ENCODE data around the gene SMIM32. TPM values are rescaled to one million over a fixed set of nuclear protein-coding genes. Genes with fewer than 3 reads are reported as not detected.

SMIM32 gene
- total RNA-seq, 4 donors from 2014 or later, result 6.4 to 21.6 (median 13.5) TPM

DNA sequence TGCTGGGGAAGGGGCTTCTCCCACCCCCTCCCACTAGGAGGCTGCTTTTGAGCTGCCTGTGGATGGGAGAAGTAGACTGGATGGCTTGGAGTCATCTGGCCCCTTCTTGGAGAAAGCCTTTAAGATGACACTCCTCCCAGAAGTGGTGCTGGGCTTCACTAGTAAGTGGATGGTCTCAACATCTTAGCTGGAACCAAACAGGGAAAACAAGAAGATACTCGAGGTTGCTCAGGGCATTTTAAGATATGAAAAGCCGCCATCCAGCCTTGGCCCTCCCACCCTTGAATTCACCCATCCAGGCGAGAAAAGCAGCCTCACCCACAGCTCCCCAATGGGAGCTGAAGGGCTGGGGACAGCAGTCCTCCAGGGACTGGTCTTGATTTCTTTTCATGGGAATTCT is 7.8 kb upstream of the SMIM32 start:
- Histone ChIP-seq H3K4me1 (no peaks in the 10 kb centered on the region), H3K27me3 (no peaks in the 10 kb centered on the region), H3K9me3 (no peaks in the 10 kb centered on the region), H3K27ac (no peak overlapping the region), H3K36me3 (no peaks in the 10 kb centered on the region), H3K4me3 (no peak overlapping the region)
- no peak for TF ChIP-seq POLR2A (IDR thresholded peaks at IDR 0.05)
- no peak for TF ChIP-seq POLR2AphosphoS5 (IDR thresholded peaks at IDR 0.05)
- no peak for TF ChIP-seq EP300 (IDR thresholded peaks at IDR 0.05; ENCODE audit: low read depth)
- no peak for DNase-seq
- WGBS, 2 donors (ENCODE audit: low coverage in 1 of 2), result 78% methylated on average over 3 of the region's 3 CpGs; no CpG with 5 or more reads in 1 of the 2 donors
- intact Hi-C loops (cut with DNase I; ENCODE audit: low total_unique reads), result no loop called here
- in situ Hi-C loops (cut with MboI; ENCODE audit: low pct_ligation_motif_present in 1 of 4, low pct_unique_long_range_greater_than_20kb in 1 of 4, low sequenced_read_pairs in 3 of 4), result loop anchor here in 2 of 4 donors (10.0 to 25.0 kb wide), 2 partner anchors 256 to 638 kb away; no protein-coding TSS in a partner anchor

DNA sequence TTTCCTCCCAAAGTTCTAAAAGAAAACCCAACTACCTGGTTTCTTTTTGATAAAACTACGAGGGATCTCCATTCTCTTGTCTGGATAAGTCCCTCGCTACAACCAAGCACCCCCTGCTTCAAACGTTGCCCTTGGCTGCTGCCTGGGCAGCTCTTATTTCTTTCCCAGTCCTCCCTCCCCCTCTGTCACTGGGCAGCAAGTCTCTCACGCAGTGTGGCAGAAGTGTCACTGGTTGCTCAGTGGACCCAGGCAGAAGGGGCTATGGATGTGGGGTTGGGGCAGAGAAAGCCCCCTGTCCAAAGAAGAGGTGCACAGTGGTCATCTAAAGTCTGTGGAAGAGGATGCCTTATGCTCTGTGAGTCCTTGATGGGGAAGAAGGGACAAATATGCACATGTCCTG is 7.2 kb upstream of the SMIM32 start:
- 76 to 79% methylated on average over 3 to 4 of the region's 4 CpGs for WGBS, 2 donors (ENCODE audit: low coverage in 1 of 2)

DNA sequence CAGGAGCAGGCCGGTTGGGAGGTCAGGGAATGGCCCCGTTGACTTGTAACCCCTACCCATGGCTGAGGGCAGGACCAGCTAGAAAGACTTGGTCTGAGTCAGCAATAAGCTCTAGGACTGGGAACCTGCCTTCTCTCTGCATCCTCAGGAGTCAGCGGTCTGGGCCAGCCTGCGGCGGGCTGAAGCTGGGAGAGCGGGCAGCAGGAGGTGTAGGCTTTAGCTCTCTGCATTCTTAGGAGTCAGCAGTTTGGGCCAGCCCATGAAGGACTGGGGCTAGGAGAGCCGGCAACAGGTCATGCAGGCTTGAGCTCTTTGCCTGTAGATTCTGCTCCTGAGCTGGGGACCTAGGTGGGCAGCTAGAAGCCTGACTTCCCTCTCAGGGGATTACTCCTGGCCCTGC is 6.4 kb upstream of the SMIM32 start:
- TF ChIP-seq POLR2A (IDR thresholded peaks at IDR 0.05) (no peak), EP300 (IDR thresholded peaks at IDR 0.05; ENCODE audit: low read depth) (no peak), POLR2AphosphoS5 (IDR thresholded peaks at IDR 0.05) (no peak)
- TF ChIP-seq, protein P1, sequence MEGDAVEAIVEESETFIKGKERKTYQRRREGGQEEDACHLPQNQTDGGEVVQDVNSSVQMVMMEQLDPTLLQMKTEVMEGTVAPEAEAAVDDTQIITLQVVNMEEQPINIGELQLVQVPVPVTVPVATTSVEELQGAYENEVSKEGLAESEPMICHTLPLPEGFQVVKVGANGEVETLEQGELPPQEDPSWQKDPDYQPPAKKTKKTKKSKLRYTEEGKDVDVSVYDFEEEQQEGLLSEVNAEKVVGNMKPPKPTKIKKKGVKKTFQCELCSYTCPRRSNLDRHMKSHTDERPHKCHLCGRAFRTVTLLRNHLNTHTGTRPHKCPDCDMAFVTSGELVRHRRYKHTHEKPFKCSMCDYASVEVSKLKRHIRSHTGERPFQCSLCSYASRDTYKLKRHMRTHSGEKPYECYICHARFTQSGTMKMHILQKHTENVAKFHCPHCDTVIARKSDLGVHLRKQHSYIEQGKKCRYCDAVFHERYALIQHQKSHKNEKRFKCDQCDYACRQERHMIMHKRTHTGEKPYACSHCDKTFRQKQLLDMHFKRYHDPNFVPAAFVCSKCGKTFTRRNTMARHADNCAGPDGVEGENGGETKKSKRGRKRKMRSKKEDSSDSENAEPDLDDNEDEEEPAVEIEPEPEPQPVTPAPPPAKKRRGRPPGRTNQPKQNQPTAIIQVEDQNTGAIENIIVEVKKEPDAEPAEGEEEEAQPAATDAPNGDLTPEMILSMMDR (IDR thresholded peaks at IDR 0.05), result no peak
- H3K36me3 ChIP-seq, result no peaks in the 10 kb centered on the region
- no peaks in the 10 kb centered on the region for H3K4me1 ChIP-seq
- H3K27me3 ChIP-seq, result no peaks in the 10 kb centered on the region
- DNase-seq, result no peak
- H3K4me3 ChIP-seq, result no peak overlapping the region
- in situ Hi-C loops (cut with MboI; ENCODE audit: low pct_ligation_motif_present in 1 of 4, low pct_unique_long_range_greater_than_20kb in 1 of 4, low sequenced_read_pairs in 3 of 4), result no loop called here
- WGBS, 2 donors (ENCODE audit: low coverage in 1 of 2), result 81 to 92% methylated on average over 2 to 6 of the region's 7 CpGs
- intact Hi-C loops (cut with DNase I; ENCODE audit: low total_unique reads), result no loop called here
- H3K9me3 ChIP-seq, result no peaks in the 10 kb centered on the region
- H3K27ac ChIP-seq, result no peak overlapping the region

More for the DNA sequence above, 7.2 kb upstream of the SMIM32 start:
- Histone ChIP-seq H3K4me3 (no peak overlapping the region), H3K27ac (no peak overlapping the region), H3K36me3 (no peaks in the 10 kb centered on the region), H3K4me1 (no peaks in the 10 kb centered on the region), H3K9me3 (no peaks in the 10 kb centered on the region), H3K27me3 (no peaks in the 10 kb centered on the region)
- in situ Hi-C loops (cut with MboI; ENCODE audit: low pct_ligation_motif_present in 1 of 4, low pct_unique_long_range_greater_than_20kb in 1 of 4, low sequenced_read_pairs in 3 of 4) (loop anchor here in 2 of 4 donors (10.0 to 25.0 kb wide), 2 partner anchors 255 to 638 kb away; no protein-coding TSS in a partner anchor), intact Hi-C loops (cut with DNase I; ENCODE audit: low total_unique reads) (no loop called here)
- TF ChIP-seq POLR2AphosphoS5 (IDR thresholded peaks at IDR 0.05) (no peak), POLR2A (IDR thresholded peaks at IDR 0.05) (no peak), EP300 (IDR thresholded peaks at IDR 0.05; ENCODE audit: low read depth) (no peak)
- TF ChIP-seq, protein P1 (IDR thresholded peaks at IDR 0.05), result no peak
- DNase-seq, result no peak

DNA sequence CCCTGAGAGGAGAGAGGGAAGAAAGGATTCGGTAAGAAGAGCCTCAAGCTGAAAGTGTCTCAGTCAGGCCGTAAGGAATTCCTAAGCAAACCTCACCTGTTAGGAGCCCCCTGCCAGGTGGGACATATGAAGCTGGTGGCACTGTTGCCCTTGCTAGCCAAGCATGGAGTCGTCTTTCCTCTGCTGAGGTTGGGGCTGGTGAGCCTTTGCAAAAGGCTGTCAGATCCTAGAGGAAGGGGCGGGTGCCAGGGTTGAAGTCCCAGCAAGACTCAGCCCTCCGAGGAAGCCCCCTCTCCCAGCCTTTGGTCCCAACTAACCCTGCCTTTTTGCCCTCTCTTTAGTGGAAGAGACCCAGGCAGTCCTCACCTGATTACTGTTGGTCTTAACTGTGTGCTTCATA is 5.5 kb upstream of the SMIM32 start:
- in situ Hi-C loops (cut with MboI; ENCODE audit: low pct_ligation_motif_present in 1 of 4, low pct_unique_long_range_greater_than_20kb in 1 of 4, low sequenced_read_pairs in 3 of 4), result no loop called here
- WGBS, 2 donors (ENCODE audit: low coverage in 1 of 2), result 75 to 85% methylated on average over 3 to 5 of the region's 5 CpGs
- peaks cover 6% of the 10 kb centered on the region for H3K27me3 ChIP-seq
- H3K4me3 ChIP-seq, result no peak overlapping the region
- H3K27ac ChIP-seq, result no peak overlapping the region
- TF ChIP-seq POLR2AphosphoS5 (IDR thresholded peaks at IDR 0.05) (no peak), EP300 (IDR thresholded peaks at IDR 0.05; ENCODE audit: low read depth) (no peak), POLR2A (IDR thresholded peaks at IDR 0.05) (no peak)
- TF ChIP-seq, protein P1 (IDR thresholded peaks at IDR 0.05), result no peak
- H3K36me3 ChIP-seq, result no peaks in the 10 kb centered on the region
- H3K9me3 ChIP-seq, result no peaks in the 10 kb centered on the region
- intact Hi-C loops (cut with DNase I; ENCODE audit: low total_unique reads), result no loop called here
- H3K4me1 ChIP-seq, result peaks cover 0 to 3% (median 0%) of the 10 kb centered on the region in 4 donors
- DNase-seq, result no peak
